Endothelial cell of umbilical vein (primary cell): ENCODE results near the gene CIAPIN1. TPM values are rescaled to one million over a fixed set of nuclear protein-coding genes. Genes with fewer than 3 reads are reported as not detected.

Experiments used
- BruUV-seq: library from RNA; stranded (reverse); fragments of 400-500 nt; replicated peaks from 2 replicates; lab custom pipeline; 2021; lab: Mats Ljungman, UMichigan
- CTCF ChIA-PET: fragments of 300-600, 350-600 bp; sonication (Branson Sonifier 250); formaldehyde crosslinking; loops from one replicate; lab custom pipeline; 2021; ENCODE audit warnings: antibody characterized with exemption, inconsistent platforms; lab: Charles Lee
- POLR2A ChIA-PET: fragments of 300-600, 350-600 bp; sonication (Branson Sonifier 250); formaldehyde crosslinking; loops from one replicate; lab custom pipeline; 2021; ENCODE audit warnings: antibody characterized with exemption, inconsistent platforms; lab: Charles Lee
- DNase-seq: peaks from one replicate; pipeline ENCODE4 v3.0.0-alpha.2; 2011; ENCODE audit warnings: low read depth, low spot score
- FAIRE-seq: peaks from 2 replicates; lab custom pipeline; 2011; peaks lifted over from hg19 to GRCh38; lab: Jason Lieb, UNC
- H2AFZ ChIP-seq: 2 replicates; pipeline ENCODE4 v1.6.0; 2012; ENCODE audit warnings: low read depth, low read length, control low read depth, inconsistent platforms
- H3K27ac ChIP-seq: 2 replicates; pipeline ENCODE4 v1.5.1; 2011; ENCODE audit warnings: low read depth, mild to moderate bottlenecking, control low read depth, low read length, moderate library complexity; ENCODE audit not compliant: insufficient read depth
- H3K27me3 ChIP-seq, 2 experiments: 2 replicates each; pipeline versions ENCODE4 v1.6.0 to v1.6.1; 2011; ENCODE audit warnings: low read length in 2 of 2, mixed read lengths in 1 of 2; ENCODE audit not compliant: control insufficient read depth in 2 of 2, insufficient read depth in 2 of 2
- H3K36me3 ChIP-seq, 2 experiments: 2 replicates in 1 of 2; 3 replicates in 1 of 2; pipeline ENCODE4 v1.5.1; 2011; ENCODE audit warnings: low read length in 2 of 2, mild to moderate bottlenecking in 1 of 2, moderate library complexity in 1 of 2; ENCODE audit not compliant: control insufficient read depth in 2 of 2, insufficient read depth in 2 of 2; ENCODE audit errors: extremely low read depth in 1 of 2
- H3K4me1 ChIP-seq: 3 replicates; pipeline ENCODE4 v1.5.1; 2011; ENCODE audit warnings: mild to moderate bottlenecking, low read length; ENCODE audit not compliant: control insufficient read depth, insufficient read depth; ENCODE audit errors: extremely low read depth
- H3K4me2 ChIP-seq: 2 replicates; pipeline ENCODE4 v1.6.1; 2011; ENCODE audit warnings: low read length, control low read depth, mixed read lengths; ENCODE audit not compliant: insufficient read depth
- H3K4me3 ChIP-seq, 3 experiments: fragments of 200-600 bp in 1 of 3; sonication (generic), shearing (Covaris generic) in 1 of 3; replicated peaks in 1 of 3; 2 replicates each; pipeline ENCODE4 v1.5.1; 2011 to 2016; ENCODE audit warnings: control low read depth in 3 of 3, low read length in 3 of 3, mild to moderate bottlenecking in 2 of 3, inconsistent platforms in 1 of 3, low read depth in 1 of 3, moderate library complexity in 1 of 3; ENCODE audit not compliant: insufficient read depth in 1 of 3
- H3K79me2 ChIP-seq: 2 replicates; pipeline ENCODE4 v1.6.0; 2012; ENCODE audit warnings: low read length, inconsistent platforms; ENCODE audit not compliant: control insufficient read depth, insufficient read depth
- H3K9ac ChIP-seq: replicated peaks from 2 replicates; pipeline ENCODE3; 2011; ENCODE audit warnings: low read length, control low read depth; ENCODE audit not compliant: insufficient read depth; ENCODE audit errors: extremely low read depth
- H3K9me1 ChIP-seq: replicated peaks from 3 replicates; pipeline ENCODE4 v1.6.0; 2011; ENCODE audit warnings: mild to moderate bottlenecking, low read length; ENCODE audit not compliant: control insufficient read depth, insufficient read depth; ENCODE audit errors: extremely low read depth
- H3K9me3 ChIP-seq: replicated peaks from 2 replicates; pipeline ENCODE4 v1.5.1; 2012; ENCODE audit warnings: low read length, inconsistent platforms; ENCODE audit not compliant: control insufficient read depth, insufficient read depth
- H4K20me1 ChIP-seq: replicated peaks from 2 replicates; pipeline ENCODE3; 2011; ENCODE audit warnings: mild to moderate bottlenecking, low read length; ENCODE audit not compliant: control insufficient read depth, insufficient read depth; ENCODE audit errors: extremely low read depth
- EZH2 ChIP-seq: IDR thresholded peaks from 2 replicates; pipeline ENCODE4 v1.6.1; 2012; ENCODE audit warnings: borderline replicate concordance, low read depth, mild to moderate bottlenecking, moderate library complexity, low read length, inconsistent platforms; ENCODE audit not compliant: severe bottlenecking
- GATA2 ChIP-seq: IDR thresholded peaks from 2 replicates; pipeline ENCODE4 v1.7.0; 2011; ENCODE audit warnings: low read depth, mild to moderate bottlenecking, moderate library complexity, mixed read lengths, low read length; ENCODE audit not compliant: insufficient read length, insufficient read depth
- POLR2A ChIP-seq: IDR thresholded peaks from 2 replicates; pipeline ENCODE4 v1.6.1; 2012; ENCODE audit warnings: low read depth, mild to moderate bottlenecking, control low read depth, low read length
- POLR2AphosphoS5 ChIP-seq: IDR thresholded peaks from 2 replicates; pipeline ENCODE4 v1.6.1; 2012; ENCODE audit warnings: low read depth, mild to moderate bottlenecking, control low read depth, low read length, moderate library complexity; ENCODE audit not compliant: insufficient read depth
- dilution Hi-C: fragments of 300-500 bp; cut with MboI; formaldehyde crosslinking; loops from one replicate; pipeline ENCODE4 v1.15.0; 2019; ENCODE audit warnings: low sequenced_read_pairs; ENCODE audit not compliant: extremely low pct_ligation_motif_present
- intact Hi-C: fragments of 100-400 bp; cut with micrococcal nuclease; formaldehyde crosslinking; loops from one replicate; pipeline ENCODE4 v1.10.0; 2022
- polyA plus RNA-seq, 4 experiments: library from polyadenylated mRNA; depleted of rRNA in 3 of 4; stranded (reverse) in 3 of 4; unstranded in 1 of 4; fragments of >200 nt; gene quantifications; 2 replicates each; pipeline versions ENCODE4 v1.2.1 to v1.2.3, GENCODE V29; 2011 to 2012; ENCODE audit warnings: missing spikeins in 1 of 4
- total RNA-seq: library from RNA; stranded (reverse); gene quantifications from 2 replicates; pipeline ENCODE4 v1.2.3, GENCODE V29; 2021
- TF ChIP-seq, protein P1 (sequence below), 2 donors: IDR thresholded peaks; 1 replicate in 1 of 2; 2 replicates in 1 of 2; pipeline ENCODE4 v1.5.1; 2011; ENCODE audit warnings: low read length in 2 of 2, mild to moderate bottlenecking in 2 of 2, moderate library complexity in 2 of 2, control low read depth in 1 of 2, inconsistent platforms in 1 of 2, low read depth in 1 of 2; ENCODE audit not compliant: insufficient read depth in 1 of 2; ENCODE audit errors: extremely low read depth in 1 of 2
- TF ChIP-seq, protein P2 (sequence below): IDR thresholded peaks from 2 replicates; pipeline ENCODE4 v1.6.1; 2011; ENCODE audit not compliant: insufficient read depth, insufficient read length

The CIAPIN1 gene
- total and polyA plus RNA-seq, 2 donors (not counting 3 experiments of a cell fraction or from before 2014, with no cell fraction given), result 74.6 to 77.9 TPM

DNA sequence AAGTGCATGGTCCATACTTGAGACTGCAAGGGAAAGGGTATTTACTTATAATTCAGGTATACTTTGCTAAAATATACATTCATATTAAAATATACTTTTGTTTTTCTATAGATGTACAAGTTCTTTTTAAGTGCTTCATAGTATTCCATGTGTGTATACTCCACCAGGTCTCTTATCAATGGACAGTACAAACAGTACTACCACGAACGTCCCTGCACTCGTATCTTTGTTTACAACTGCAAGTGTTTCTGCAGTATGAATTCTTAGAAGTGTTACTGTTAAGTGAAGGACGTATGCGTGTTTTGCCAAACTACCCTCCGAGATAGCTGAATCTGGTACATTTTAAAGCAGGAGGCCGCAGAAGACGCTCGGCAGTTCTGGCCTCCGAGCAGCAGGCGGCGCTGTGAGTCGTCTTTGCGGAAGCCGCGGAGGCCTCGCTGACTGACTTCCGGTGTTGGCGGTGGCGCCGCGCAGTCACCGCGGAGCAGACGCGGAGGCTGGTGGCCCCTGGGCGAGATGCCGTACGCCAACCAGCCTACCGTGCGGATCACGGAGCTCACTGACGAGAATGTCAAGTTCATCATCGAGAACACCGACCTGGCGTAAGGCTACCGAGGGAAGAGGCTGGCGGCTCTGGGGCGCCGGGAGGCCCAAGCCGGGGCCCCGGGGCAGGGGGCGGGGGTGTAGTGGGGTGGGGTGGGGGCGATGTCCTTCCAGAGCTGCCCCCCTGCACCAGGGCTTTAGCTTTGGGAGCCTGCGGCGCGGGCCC is 15.2 kb upstream of the CIAPIN1 start, which contains the start of gene POLR2C:
TSS of gene POLR2C (plus strand) at position 471 of the 769 bp plus-strand sequence. CDS start at position 517, 46 bp downstream.
- Histone ChIP-seq H3K9me3 (no peaks in the 10 kb centered on the region), H3K4me3 (peak within 1 kb of the TSS; percentile 59 to 85 (median 79)), H2AFZ (peak within 1 kb of the TSS; percentile 67), H3K27ac (peak within 1 kb of the TSS; percentile 38), H3K4me2 (peak within 1 kb of the TSS; percentile 87), H4K20me1 (no peaks in the 10 kb centered on the region), H3K36me3 (peaks cover 3 to 45% of the 10 kb centered on the region in 2 experiments), H3K27me3 (no peaks in the 10 kb centered on the region), H3K9ac (peak within 1 kb of the TSS; percentile 72), H3K4me1 (peaks cover 6% of the 10 kb centered on the region), H3K79me2 (peaks cover 18% of the 10 kb centered on the region), H3K9me1 (no peaks in the 10 kb centered on the region)
- dilution Hi-C loops, result no loop called here
- TF ChIP-seq, protein P1, sequence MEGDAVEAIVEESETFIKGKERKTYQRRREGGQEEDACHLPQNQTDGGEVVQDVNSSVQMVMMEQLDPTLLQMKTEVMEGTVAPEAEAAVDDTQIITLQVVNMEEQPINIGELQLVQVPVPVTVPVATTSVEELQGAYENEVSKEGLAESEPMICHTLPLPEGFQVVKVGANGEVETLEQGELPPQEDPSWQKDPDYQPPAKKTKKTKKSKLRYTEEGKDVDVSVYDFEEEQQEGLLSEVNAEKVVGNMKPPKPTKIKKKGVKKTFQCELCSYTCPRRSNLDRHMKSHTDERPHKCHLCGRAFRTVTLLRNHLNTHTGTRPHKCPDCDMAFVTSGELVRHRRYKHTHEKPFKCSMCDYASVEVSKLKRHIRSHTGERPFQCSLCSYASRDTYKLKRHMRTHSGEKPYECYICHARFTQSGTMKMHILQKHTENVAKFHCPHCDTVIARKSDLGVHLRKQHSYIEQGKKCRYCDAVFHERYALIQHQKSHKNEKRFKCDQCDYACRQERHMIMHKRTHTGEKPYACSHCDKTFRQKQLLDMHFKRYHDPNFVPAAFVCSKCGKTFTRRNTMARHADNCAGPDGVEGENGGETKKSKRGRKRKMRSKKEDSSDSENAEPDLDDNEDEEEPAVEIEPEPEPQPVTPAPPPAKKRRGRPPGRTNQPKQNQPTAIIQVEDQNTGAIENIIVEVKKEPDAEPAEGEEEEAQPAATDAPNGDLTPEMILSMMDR (IDR thresholded peaks at IDR 0.05; ENCODE audit: extremely low read depth in 1 of 2, insufficient read depth in 1 of 2, low read depth in 1 of 2, low read length in 2 of 2), result peak; percentile 95 to 96
- TF ChIP-seq EZH2 (no peak), POLR2AphosphoS5 (peak; percentile 98), POLR2A (peak; percentile 99), GATA2 (no peak)
- TF ChIP-seq, protein P2, sequence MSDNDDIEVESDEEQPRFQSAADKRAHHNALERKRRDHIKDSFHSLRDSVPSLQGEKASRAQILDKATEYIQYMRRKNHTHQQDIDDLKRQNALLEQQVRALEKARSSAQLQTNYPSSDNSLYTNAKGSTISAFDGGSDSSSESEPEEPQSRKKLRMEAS, result peak; percentile 14
- DNase-seq (peak; percentile 87), FAIRE-seq (peak; percentile 87)
- intact Hi-C loops, result loop anchor here (1.0 kb wide), 2 partner anchors 15 to 57 kb away; partner anchors contain the start of genes CIAPIN1 and COQ9
- CTCF ChIA-PET, result interaction anchor here (0.6 to 4.1 kb wide), 21 partner anchors 9 to 75 kb away, joined by 3 to 40 read pairs (median 4); partner anchors contain the start of genes CCDC102A, CIAPIN1 and COQ9
- POLR2A ChIA-PET, result interaction anchor here (0.7 kb wide), 1 partner anchor 15 kb away, joined by 4 read pairs; the partner anchor contains the start of genes CIAPIN1 and COQ9
- no TSS peak for BruUV-seq
